ENCODE data around the gene PPP3CB. TPM values are rescaled to one million over a fixed set of nuclear protein-coding genes. Genes with fewer than 3 reads are reported as not detected.

The PPP3CB gene
- total and polyA plus RNA-seq, 4 experiments from 2014 or later, result 8.9 to 48.1 (median 28.5) TPM

DNA sequence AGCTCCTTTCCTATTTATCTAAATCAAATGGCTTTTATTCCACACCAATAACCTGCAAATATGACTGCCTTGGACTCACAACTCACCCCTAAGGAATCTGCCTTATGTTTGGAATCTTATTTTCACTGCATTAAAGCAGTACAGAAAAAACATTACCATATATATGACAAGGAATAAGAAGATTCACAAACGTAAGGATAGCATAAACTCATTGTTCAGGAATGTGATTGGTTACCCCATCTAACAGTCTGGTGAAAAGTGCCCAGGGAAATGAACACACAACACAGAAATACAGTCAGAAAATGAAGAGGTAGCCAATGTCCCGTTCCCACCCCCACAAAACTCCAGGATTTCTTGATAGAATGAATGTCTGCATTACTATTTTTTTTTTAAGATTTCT, 2.0 kb downstream of the PPP3CB start:
- Mint-ChIP-seq H3K27ac (peak overlapping the region in 6 of 7 donors; percentile 19 to 87 (median 81)), H3K4me3 (peak overlapping the region; percentile 40 to 81 (median 72)), H3K27me3 (no peaks in the 10 kb centered on the region), H3K36me3 (peaks cover 7 to 18% of the 10 kb centered on the region in 2 donors), H3K4me1 (peaks cover 45 to 66% (median 59%) of the 10 kb centered on the region in 4 donors), H3K9me3 (no peaks in the 10 kb centered on the region)
- H3K27me3 ChIP-seq (ENCODE audit: insufficient read depth, low read length), result no peaks in the 10 kb centered on the region
- H3K27ac ChIP-seq (ENCODE audit: low read depth, low read length), result no peak overlapping the region
- intact Hi-C loops (cut with micrococcal nuclease), result loop anchor here (2.0 to 10.0 kb wide), 3 partner anchors 241 to 1129 kb away; partner anchors contain the start of gene MRPS16
- DNase-seq, result no peak
- no peaks in the 10 kb centered on the region for H3K36me3 ChIP-seq (ENCODE audit: insufficient read depth, low read length)
- H3K9me3 ChIP-seq (ENCODE audit: control insufficient read depth in 1 of 2, low read length in 2 of 2), result no peaks in the 10 kb centered on the region
- no peak overlapping the region for H3K4me3 ChIP-seq (ENCODE audit: low read length in 2 of 2)
- peaks cover 50% of the 10 kb centered on the region for H3K4me1 ChIP-seq (ENCODE audit: insufficient read depth, low read length)
- CTCF ChIA-PET (ENCODE audit: partially characterized antibody), result interaction anchor here (1.1 to 1.5 kb wide), 2 partner anchors 15 to 246 kb away, joined by 3 to 4 read pairs; partner anchors contain the start of gene DNAJC9
- POLR2A ChIA-PET (ENCODE audit: partially characterized antibody), result interaction anchor here (2.7 kb wide), 1 partner anchor 80 kb away, joined by 34 read pairs; the partner anchor contains the start of gene ANXA7

DNA sequence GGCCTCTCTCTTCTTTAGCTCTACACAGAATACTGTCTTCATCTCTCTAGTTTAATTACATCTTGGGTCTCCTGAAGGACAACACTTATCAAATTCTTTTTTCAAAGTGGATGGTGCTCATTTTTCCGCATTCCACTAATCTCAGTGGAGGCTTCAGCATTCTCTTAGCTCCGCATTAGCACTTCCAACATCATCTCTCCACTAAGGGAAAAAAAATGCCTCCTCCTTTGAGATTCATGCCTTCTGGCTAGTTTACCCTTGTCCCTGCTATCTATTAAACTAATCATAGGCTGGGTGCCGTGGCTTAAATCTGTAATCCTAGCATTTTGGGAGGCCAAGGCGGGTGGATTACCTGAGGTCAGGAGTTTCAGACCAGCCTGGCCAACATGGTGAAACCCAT, 9.2 kb downstream of the PPP3CB start:
- ChIA-PET CTCF (ENCODE audit: partially characterized antibody) (no interaction called here), POLR2A (ENCODE audit: partially characterized antibody) (interaction anchor here (2.6 kb wide), 1 partner anchor 9 kb away, joined by 12 read pairs; the partner anchor contains the start of gene PPP3CB)
- Mint-ChIP-seq H3K27me3 (no peaks in the 10 kb centered on the region), H3K9me3 (no peaks in the 10 kb centered on the region), H3K27ac (no peak overlapping the region), H3K4me1 (peaks cover 25 to 44% (median 31%) of the 10 kb centered on the region in 4 donors), H3K4me3 (no peak overlapping the region), H3K36me3 (peaks cover 23 to 25% of the 10 kb centered on the region in 2 donors)
- Histone ChIP-seq H3K36me3 (ENCODE audit: insufficient read depth, low read length) (peaks cover 3% of the 10 kb centered on the region), H3K27ac (ENCODE audit: low read depth, low read length) (no peak overlapping the region), H3K9me3 (ENCODE audit: control insufficient read depth in 1 of 2, low read length in 2 of 2) (no peaks in the 10 kb centered on the region), H3K4me1 (ENCODE audit: insufficient read depth, low read length) (peaks cover 17% of the 10 kb centered on the region), H3K4me3 (ENCODE audit: low read length in 2 of 2) (no peak overlapping the region), H3K27me3 (ENCODE audit: insufficient read depth, low read length) (no peaks in the 10 kb centered on the region)
- DNase-seq, result no peak
- intact Hi-C loops (cut with micrococcal nuclease), result no loop called here

DNA sequence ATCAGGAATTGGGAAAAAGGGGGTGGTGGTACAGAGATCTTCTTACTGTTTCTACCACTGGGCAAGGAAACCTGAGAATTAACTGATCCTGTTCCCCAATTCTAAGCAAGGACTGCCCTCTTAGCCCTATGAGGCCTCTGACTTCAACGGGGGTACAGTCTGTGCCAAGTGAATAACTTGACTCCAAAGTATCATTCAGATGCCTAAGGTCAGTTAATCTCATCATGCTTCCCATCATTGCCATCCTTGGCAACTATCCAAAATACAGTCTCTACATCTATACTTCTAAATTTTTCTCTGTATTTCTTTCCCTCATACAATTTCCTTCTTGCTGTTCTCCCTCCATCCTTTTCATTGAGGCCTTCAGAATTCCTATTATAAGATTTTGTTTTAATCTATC, 10.5 kb downstream of the PPP3CB start:
- Mint-ChIP-seq H3K27me3 (no peaks in the 10 kb centered on the region), H3K36me3 (peaks cover 23 to 26% of the 10 kb centered on the region in 2 donors), H3K27ac (peak overlapping the region in 2 of 7 donors; percentile 22 to 83), H3K4me3 (no peak overlapping the region), H3K4me1 (peaks cover 27 to 46% (median 36%) of the 10 kb centered on the region in 4 donors), H3K9me3 (no peaks in the 10 kb centered on the region)
- Histone ChIP-seq H3K36me3 (ENCODE audit: insufficient read depth, low read length) (peaks cover 3% of the 10 kb centered on the region), H3K27ac (ENCODE audit: low read depth, low read length) (no peak overlapping the region), H3K27me3 (ENCODE audit: insufficient read depth, low read length) (no peaks in the 10 kb centered on the region), H3K4me1 (ENCODE audit: insufficient read depth, low read length) (peaks cover 23% of the 10 kb centered on the region), H3K9me3 (ENCODE audit: control insufficient read depth in 1 of 2, low read length in 2 of 2) (no peaks in the 10 kb centered on the region), H3K4me3 (ENCODE audit: low read length in 2 of 2) (no peak overlapping the region)
- CTCF ChIA-PET (ENCODE audit: partially characterized antibody), result no interaction called here
- no peak for DNase-seq
- POLR2A ChIA-PET (ENCODE audit: partially characterized antibody), result interaction anchor here (2.6 kb wide), 1 partner anchor 10 kb away, joined by 12 read pairs; the partner anchor contains the start of gene PPP3CB
- intact Hi-C loops (cut with micrococcal nuclease), result no loop called here

DNA sequence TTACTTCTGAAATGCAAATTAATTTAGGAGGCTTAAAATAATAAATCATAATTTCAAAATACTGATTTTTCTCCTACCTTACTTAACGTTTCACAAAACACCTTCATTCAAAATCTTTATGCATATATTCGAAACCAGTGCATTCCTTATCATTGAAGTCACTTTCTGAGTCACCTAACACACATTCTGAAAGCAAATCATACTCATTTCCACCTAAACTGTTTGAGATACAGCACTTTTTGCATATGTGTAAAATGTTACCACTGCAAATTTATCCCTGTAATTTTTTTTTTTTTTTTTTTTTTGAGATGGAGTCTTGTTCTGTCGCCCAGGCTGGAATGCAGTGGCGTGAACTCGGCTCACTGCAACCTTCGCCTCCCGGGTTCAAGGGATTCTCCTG, 15.7 kb downstream of the PPP3CB start:
- peak overlapping the region in 3 of 7 donors; percentile 30 to 71 (median 70) for H3K27ac Mint-ChIP-seq
- Histone ChIP-seq H3K9me3 (ENCODE audit: control insufficient read depth in 1 of 2, low read length in 2 of 2) (no peaks in the 10 kb centered on the region), H3K27me3 (ENCODE audit: insufficient read depth, low read length) (no peaks in the 10 kb centered on the region), H3K4me1 (ENCODE audit: insufficient read depth, low read length) (peaks cover 30% of the 10 kb centered on the region), H3K36me3 (ENCODE audit: insufficient read depth, low read length) (peaks cover 20% of the 10 kb centered on the region), H3K4me3 (ENCODE audit: low read length in 2 of 2) (no peak overlapping the region), H3K27ac (ENCODE audit: low read depth, low read length) (no peak overlapping the region)
- peaks cover 18 to 45% (median 28%) of the 10 kb centered on the region in 4 donors for H3K4me1 Mint-ChIP-seq
- H3K4me3 Mint-ChIP-seq, result peak overlapping the region in 2 of 8 donors; percentile 36 to 43
- H3K9me3 Mint-ChIP-seq, result no peaks in the 10 kb centered on the region
- no peak for DNase-seq
- peaks cover 22 to 34% of the 10 kb centered on the region in 2 donors for H3K36me3 Mint-ChIP-seq
- ChIA-PET POLR2A (ENCODE audit: partially characterized antibody) (no interaction called here), CTCF (ENCODE audit: partially characterized antibody) (no interaction called here)
- intact Hi-C loops (cut with micrococcal nuclease), result no loop called here
- no peaks in the 10 kb centered on the region for H3K27me3 Mint-ChIP-seq

DNA sequence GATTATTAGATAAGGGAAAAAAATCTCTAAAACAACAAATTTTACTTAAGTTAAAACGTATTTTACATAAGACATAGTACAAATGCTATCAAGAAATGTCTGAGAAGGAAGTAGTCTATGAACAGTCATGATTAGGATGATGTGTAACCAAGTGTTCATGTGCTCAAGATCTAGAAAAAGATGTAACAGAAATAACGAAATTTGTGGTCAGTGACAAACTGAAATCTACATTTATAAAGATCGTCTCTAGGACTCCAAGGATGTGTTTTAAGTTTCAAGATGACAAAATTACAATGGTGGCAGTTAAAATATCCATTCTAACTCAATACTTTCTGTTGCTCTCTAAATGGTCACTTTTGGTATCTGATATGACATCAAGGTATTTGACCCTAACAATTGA, 17.2 kb downstream of the PPP3CB start:
- ChIA-PET CTCF (ENCODE audit: partially characterized antibody) (interaction anchor here (1.0 to 1.3 kb wide), 3 partner anchors 15 to 153 kb away, joined by 3 to 4 read pairs (median 4); partner anchors contain the start of gene PPP3CB), POLR2A (ENCODE audit: partially characterized antibody) (no interaction called here)
- Mint-ChIP-seq H3K27me3 (no peaks in the 10 kb centered on the region), H3K36me3 (peaks cover 28 to 41% of the 10 kb centered on the region in 2 donors), H3K4me1 (peaks cover 15 to 43% (median 29%) of the 10 kb centered on the region in 4 donors), H3K9me3 (no peaks in the 10 kb centered on the region), H3K27ac (peak overlapping the region; percentile 8 to 48 (median 26)), H3K4me3 (peak overlapping the region in 1 of 8 donors; percentile 41)
- peaks cover 28% of the 10 kb centered on the region for H3K36me3 ChIP-seq (ENCODE audit: insufficient read depth, low read length)
- no peaks in the 10 kb centered on the region for H3K27me3 ChIP-seq (ENCODE audit: insufficient read depth, low read length)
- H3K4me3 ChIP-seq (ENCODE audit: low read length in 2 of 2), result no peak overlapping the region
- DNase-seq, result no peak
- peaks cover 30% of the 10 kb centered on the region for H3K4me1 ChIP-seq (ENCODE audit: insufficient read depth, low read length)
- H3K27ac ChIP-seq (ENCODE audit: low read depth, low read length), result no peak overlapping the region
- intact Hi-C loops (cut with micrococcal nuclease), result no loop called here
- no peaks in the 10 kb centered on the region for H3K9me3 ChIP-seq (ENCODE audit: control insufficient read depth in 1 of 2, low read length in 2 of 2)

DNA sequence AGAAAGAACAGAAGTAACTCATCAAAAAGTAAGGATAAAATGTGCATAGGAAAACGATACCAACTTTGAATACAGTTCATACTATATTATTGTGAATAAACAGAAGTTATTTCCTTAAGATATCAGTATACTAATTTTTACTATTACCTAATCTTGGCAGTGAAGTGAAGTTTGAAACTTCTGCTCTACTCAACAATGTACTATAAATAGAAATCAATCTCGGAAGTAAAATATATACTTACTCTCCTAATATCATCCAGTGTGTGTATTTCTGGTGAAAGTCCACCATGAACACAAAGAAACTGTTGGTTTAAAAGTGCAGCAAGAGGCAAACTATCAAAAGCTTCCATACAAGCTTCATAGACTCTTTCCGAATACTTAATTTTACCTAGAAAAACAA, 24.6 kb downstream of the PPP3CB start:
- no peak overlapping the region for H3K27ac ChIP-seq (ENCODE audit: low read depth, low read length)
- no peaks in the 10 kb centered on the region for H3K27me3 ChIP-seq (ENCODE audit: insufficient read depth, low read length)
- H3K4me1 ChIP-seq (ENCODE audit: insufficient read depth, low read length), result no peaks in the 10 kb centered on the region
- H3K4me3 Mint-ChIP-seq, result no peak overlapping the region
- intact Hi-C loops (cut with micrococcal nuclease), result no loop called here
- H3K27ac Mint-ChIP-seq, result no peak overlapping the region
- ChIA-PET CTCF (ENCODE audit: partially characterized antibody) (no interaction called here), POLR2A (ENCODE audit: partially characterized antibody) (no interaction called here)
- no peak for DNase-seq
- peaks cover 0 to 5% (median 3%) of the 10 kb centered on the region in 4 donors for H3K4me1 Mint-ChIP-seq
- H3K36me3 Mint-ChIP-seq, result peaks cover 41 to 57% of the 10 kb centered on the region in 2 donors
- no peaks in the 10 kb centered on the region for H3K9me3 Mint-ChIP-seq
- H3K4me3 ChIP-seq (ENCODE audit: low read length in 2 of 2), result no peak overlapping the region
- H3K36me3 ChIP-seq (ENCODE audit: insufficient read depth, low read length), result peaks cover 45% of the 10 kb centered on the region
- no peaks in the 10 kb centered on the region for H3K27me3 Mint-ChIP-seq
- H3K9me3 ChIP-seq (ENCODE audit: control insufficient read depth in 1 of 2, low read length in 2 of 2), result no peaks in the 10 kb centered on the region

DNA sequence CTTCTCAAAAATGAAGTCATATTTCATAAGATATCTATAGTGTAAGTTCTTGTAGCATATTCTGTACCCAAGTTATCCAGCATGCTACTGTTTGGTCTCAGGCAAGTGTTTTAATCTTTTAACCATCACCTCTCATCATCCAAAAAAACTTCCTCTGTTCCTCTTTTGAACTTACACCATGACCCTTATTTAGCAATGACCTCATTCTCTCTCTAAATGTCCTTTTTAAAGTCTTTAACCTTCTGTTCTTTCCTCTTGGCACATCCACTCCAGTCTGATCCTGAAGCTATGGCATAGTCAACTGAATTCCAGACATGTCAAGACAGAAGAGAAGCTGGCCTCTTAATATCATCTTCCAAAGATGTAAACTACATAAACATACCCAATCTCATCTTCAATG, 26.2 kb downstream of the PPP3CB start:
- Mint-ChIP-seq H3K9me3 (no peaks in the 10 kb centered on the region), H3K4me3 (no peak overlapping the region), H3K4me1 (peaks cover 0 to 5% (median under 1%) of the 10 kb centered on the region in 4 donors), H3K36me3 (peaks cover 38 to 58% of the 10 kb centered on the region in 2 donors), H3K27me3 (no peaks in the 10 kb centered on the region), H3K27ac (peak overlapping the region in 3 of 7 donors; percentile 36 to 76 (median 65))
- no peak for DNase-seq
- H3K4me1 ChIP-seq (ENCODE audit: insufficient read depth, low read length), result no peaks in the 10 kb centered on the region
- no peaks in the 10 kb centered on the region for H3K27me3 ChIP-seq (ENCODE audit: insufficient read depth, low read length)
- H3K4me3 ChIP-seq (ENCODE audit: low read length in 2 of 2), result no peak overlapping the region
- ChIA-PET CTCF (ENCODE audit: partially characterized antibody) (no interaction called here), POLR2A (ENCODE audit: partially characterized antibody) (interaction anchor here (1.3 kb wide), 1 partner anchor 26 kb away, joined by 4 read pairs; no protein-coding TSS in a partner anchor)
- H3K9me3 ChIP-seq (ENCODE audit: control insufficient read depth in 1 of 2, low read length in 2 of 2), result no peaks in the 10 kb centered on the region
- peaks cover 46% of the 10 kb centered on the region for H3K36me3 ChIP-seq (ENCODE audit: insufficient read depth, low read length)
- intact Hi-C loops (cut with micrococcal nuclease), result no loop called here
- no peak overlapping the region for H3K27ac ChIP-seq (ENCODE audit: low read depth, low read length)

Data from CD4-positive, alpha-beta memory T cell (primary cell).